Loucy (cell line): ENCODE measurements around the gene SORCS1.

ENCODE experiments used
- EZH2phosphoT487 ChIP-seq: fragments of 200-600 bp; IDR thresholded peaks from 2 replicates; pipeline ENCODE4 v1.6.1; 2018; ENCODE audit warnings: antibody characterized with exemption, mild to moderate bottlenecking, moderate library complexity, borderline replicate concordance
- TF ChIP-seq, protein P1 (sequence below): fragments of 200-600 bp; sonication (generic); conservative IDR thresholded peaks from 2 replicates; pipeline ENCODE4 v1.5.1; 2014; ENCODE audit warnings: mild to moderate bottlenecking, antibody characterized with exemption, low read length

DNA sequence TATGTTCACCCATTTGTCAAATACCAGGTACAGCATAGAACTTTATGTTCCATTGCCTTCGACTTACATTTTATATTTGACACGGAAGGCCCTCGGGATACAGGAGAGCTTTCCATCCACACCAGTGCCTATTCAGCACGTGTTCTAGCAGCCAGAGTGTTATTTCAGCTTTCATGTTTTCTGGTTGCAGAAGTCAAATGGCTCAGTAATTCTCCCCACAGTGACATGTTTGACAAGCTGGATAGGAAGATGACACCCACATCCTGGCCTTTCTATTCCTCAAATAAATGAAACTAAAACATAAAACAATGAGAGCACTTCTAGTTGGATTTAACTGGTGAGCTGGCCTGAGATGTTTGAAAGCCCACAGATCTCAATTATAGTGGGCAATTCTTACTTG lies 173.4 kb downstream of the SORCS1 start:
- TF ChIP-seq, protein P1, sequence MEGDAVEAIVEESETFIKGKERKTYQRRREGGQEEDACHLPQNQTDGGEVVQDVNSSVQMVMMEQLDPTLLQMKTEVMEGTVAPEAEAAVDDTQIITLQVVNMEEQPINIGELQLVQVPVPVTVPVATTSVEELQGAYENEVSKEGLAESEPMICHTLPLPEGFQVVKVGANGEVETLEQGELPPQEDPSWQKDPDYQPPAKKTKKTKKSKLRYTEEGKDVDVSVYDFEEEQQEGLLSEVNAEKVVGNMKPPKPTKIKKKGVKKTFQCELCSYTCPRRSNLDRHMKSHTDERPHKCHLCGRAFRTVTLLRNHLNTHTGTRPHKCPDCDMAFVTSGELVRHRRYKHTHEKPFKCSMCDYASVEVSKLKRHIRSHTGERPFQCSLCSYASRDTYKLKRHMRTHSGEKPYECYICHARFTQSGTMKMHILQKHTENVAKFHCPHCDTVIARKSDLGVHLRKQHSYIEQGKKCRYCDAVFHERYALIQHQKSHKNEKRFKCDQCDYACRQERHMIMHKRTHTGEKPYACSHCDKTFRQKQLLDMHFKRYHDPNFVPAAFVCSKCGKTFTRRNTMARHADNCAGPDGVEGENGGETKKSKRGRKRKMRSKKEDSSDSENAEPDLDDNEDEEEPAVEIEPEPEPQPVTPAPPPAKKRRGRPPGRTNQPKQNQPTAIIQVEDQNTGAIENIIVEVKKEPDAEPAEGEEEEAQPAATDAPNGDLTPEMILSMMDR = no peak
- TF ChIP-seq EZH2phosphoT487 = no peak
